Measurements from ENCODE around the gene HUS1B. TPM values are rescaled to one million over a fixed set of nuclear protein-coding genes. Genes with fewer than 3 reads are reported as not detected.

HUS1B gene
- 0.35 TPM for polyA plus RNA-seq (2013, experiment 1 of 2)
- 0.52 TPM for polyA plus RNA-seq (2013, experiment 2 of 2)

DNA sequence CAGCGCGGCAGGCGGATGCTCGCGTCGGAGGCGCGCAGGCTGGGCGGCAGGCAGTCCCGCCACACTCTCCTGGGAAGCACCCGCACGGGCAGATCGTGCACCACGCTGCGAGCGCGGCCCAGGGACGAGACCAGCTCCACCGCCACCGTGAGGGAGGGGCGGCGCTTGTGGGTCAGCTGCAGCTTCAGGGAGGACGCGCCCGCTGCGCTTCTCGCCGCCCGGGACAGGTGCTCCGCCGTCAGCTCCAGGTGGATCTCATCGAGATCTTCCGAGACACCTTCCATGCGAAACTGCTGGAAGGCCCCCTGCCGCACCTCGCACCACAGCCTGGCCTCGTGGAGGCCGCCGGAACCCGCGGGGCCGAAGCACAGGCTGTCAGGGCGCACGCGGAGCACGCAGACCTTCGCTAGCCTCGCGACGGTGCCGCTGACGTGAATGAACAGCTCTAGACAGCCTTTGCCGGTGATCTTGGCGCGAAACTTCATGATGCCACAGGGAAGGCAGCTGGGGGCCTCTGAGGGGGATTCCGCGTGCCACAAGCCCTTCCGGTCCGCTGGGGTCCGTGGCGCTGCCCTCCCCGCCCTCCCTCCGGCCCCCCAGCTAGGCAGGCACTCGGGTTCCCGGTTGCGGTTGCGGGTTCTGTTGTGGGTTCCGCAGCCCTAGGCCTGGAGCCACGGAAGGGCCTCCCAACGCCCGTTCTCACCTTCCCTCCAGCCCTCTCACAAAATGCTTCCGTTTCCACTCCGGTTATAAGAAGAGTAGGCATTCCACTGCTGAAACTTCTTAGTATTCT is at the start of gene HUS1B:
Gene HUS1B, minus strand, starts transcription at position 641 of the 793 bp plus-strand sequence. Its CDS starts 156 bp downstream, at position 485.
- Histone ChIP-seq H2BK120ac (ENCODE audit: low read depth, low read length) (no peak within 1 kb of the TSS), H3K4me2 (ENCODE audit: low read length, poor library complexity, severe bottlenecking) (no peak within 1 kb of the TSS), H3K23ac (ENCODE audit: low read length in 2 of 2) (no peak within 1 kb of the TSS), H2AFZ (ENCODE audit: low read depth, low read length) (no peak within 1 kb of the TSS), H2AK5ac (ENCODE audit: low read length, severe bottlenecking) (no peak within 1 kb of the TSS), H3K27ac (ENCODE audit: low read length, poor library complexity, severe bottlenecking) (no peak within 1 kb of the TSS), H2BK15ac (ENCODE audit: low read depth, poor library complexity, severe bottlenecking) (peak within 1 kb of the TSS; percentile 52), H3K18ac (ENCODE audit: low read depth in 1 of 2, low read length in 2 of 2) (peak within 1 kb of the TSS; percentile 54 to 55), H2BK12ac (ENCODE audit: low read length in 2 of 2) (peak within 1 kb of the TSS; percentile 31 to 39), H3K9ac (ENCODE audit: low read length) (peak within 1 kb of the TSS; percentile 7), H3K4ac (ENCODE audit: low read depth in 1 of 2, low read length in 2 of 2) (no peak within 1 kb of the TSS), H4K91ac (ENCODE audit: low read length) (peak within 1 kb of the TSS; percentile 94), H3K4me3 (ENCODE audit: insufficient read depth in 1 of 2, low read depth in 1 of 2, low read length in 2 of 2) (peak within 1 kb of the TSS in 1 of 2 experiments; percentile 31), H2BK5ac (ENCODE audit: low read depth, low read length, poor library complexity, severe bottlenecking) (no peak within 1 kb of the TSS), H4K8ac (ENCODE audit: low read length) (peak within 1 kb of the TSS; percentile 91), H3K4me1 (ENCODE audit: control insufficient read depth, insufficient read depth, low read depth, low read length) (peaks cover 9% of the 10 kb centered on the region), H3K9me3 (ENCODE audit: control insufficient read depth, low read length) (no peaks in the 10 kb centered on the region), H3K14ac (ENCODE audit: low read length in 2 of 2) (no peak within 1 kb of the TSS), H3K79me1 (replicated peaks; ENCODE audit: low read length, poor library complexity, severe bottlenecking) (peaks cover 36% of the 10 kb centered on the region), H3K27me3 (ENCODE audit: control insufficient read depth in 1 of 2, insufficient read depth in 1 of 2, low read length in 2 of 2) (no peaks in the 10 kb centered on the region), H3K36me3 (ENCODE audit: control insufficient read depth in 1 of 2, insufficient read depth in 2 of 2, low read depth in 1 of 2, low read length in 2 of 2) (peaks cover 9 to 11% of the 10 kb centered on the region in 2 experiments)
- WGBS = 98% methylated on average over 73 of the region's 73 CpGs
- DNase-seq = no peak

DNA sequence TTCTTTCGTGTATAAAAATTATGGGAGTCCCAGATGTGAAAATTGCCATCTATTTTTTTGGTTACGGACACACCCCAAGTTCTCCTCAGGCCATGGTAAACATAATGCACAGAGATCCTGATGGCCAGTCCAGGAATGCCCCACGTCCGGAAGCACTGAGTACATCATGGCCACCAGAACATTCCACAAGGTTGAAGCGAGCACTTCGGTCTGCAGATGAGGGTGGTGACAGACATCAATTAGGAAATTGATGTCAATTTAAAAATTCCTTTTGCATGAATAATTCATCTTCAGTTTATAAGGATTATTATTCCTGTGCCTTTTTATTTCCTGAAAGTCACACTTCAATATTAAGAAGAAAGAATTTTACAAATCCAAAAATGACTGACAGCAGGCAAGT is 49.2 kb upstream of the HUS1B start:
- no peak overlapping the region for H2BK12ac ChIP-seq (ENCODE audit: low read length in 2 of 2)
- H3K27ac ChIP-seq (ENCODE audit: low read length, poor library complexity, severe bottlenecking) = no peak overlapping the region
- no peaks in the 10 kb centered on the region for H3K79me1 ChIP-seq (replicated peaks; ENCODE audit: low read length, poor library complexity, severe bottlenecking)
- peak; percentile 38 for DNase-seq
- H2BK15ac ChIP-seq (ENCODE audit: low read depth, poor library complexity, severe bottlenecking) = no peak overlapping the region
- no peak overlapping the region for H3K4me2 ChIP-seq (ENCODE audit: low read length, poor library complexity, severe bottlenecking)
- H3K23ac ChIP-seq (ENCODE audit: low read length in 2 of 2) = no peak overlapping the region
- peaks cover 8% of the 10 kb centered on the region for H3K4me1 ChIP-seq (ENCODE audit: control insufficient read depth, insufficient read depth, low read depth, low read length)
- H3K4ac ChIP-seq (ENCODE audit: low read depth in 1 of 2, low read length in 2 of 2) = no peak overlapping the region
- no peaks in the 10 kb centered on the region for H3K36me3 ChIP-seq (ENCODE audit: control insufficient read depth in 1 of 2, insufficient read depth in 2 of 2, low read depth in 1 of 2, low read length in 2 of 2)
- peaks cover 0 to 3% of the 10 kb centered on the region in 2 experiments for H3K27me3 ChIP-seq (ENCODE audit: control insufficient read depth in 1 of 2, insufficient read depth in 1 of 2, low read length in 2 of 2)
- no peak overlapping the region for H2BK120ac ChIP-seq (ENCODE audit: low read depth, low read length)
- no peak overlapping the region for H3K18ac ChIP-seq (ENCODE audit: low read depth in 1 of 2, low read length in 2 of 2)
- no peak overlapping the region for H3K4me3 ChIP-seq (ENCODE audit: insufficient read depth in 1 of 2, low read depth in 1 of 2, low read length in 2 of 2)
- no peak overlapping the region for H3K9ac ChIP-seq (ENCODE audit: low read length)
- no peaks in the 10 kb centered on the region for H3K9me3 ChIP-seq (ENCODE audit: control insufficient read depth, low read length)
- no peak overlapping the region for H4K8ac ChIP-seq (ENCODE audit: low read length)
- WGBS = 41% methylated on average over 4 of the region's 6 CpGs
- H2AFZ ChIP-seq (ENCODE audit: low read depth, low read length) = no peak overlapping the region
- no peak overlapping the region for H4K91ac ChIP-seq (ENCODE audit: low read length)
- H3K14ac ChIP-seq (ENCODE audit: low read length in 2 of 2) = no peak overlapping the region
- no peak overlapping the region for H2BK5ac ChIP-seq (ENCODE audit: low read depth, low read length, poor library complexity, severe bottlenecking)
- no peak overlapping the region for H2AK5ac ChIP-seq (ENCODE audit: low read length, severe bottlenecking)

DNA sequence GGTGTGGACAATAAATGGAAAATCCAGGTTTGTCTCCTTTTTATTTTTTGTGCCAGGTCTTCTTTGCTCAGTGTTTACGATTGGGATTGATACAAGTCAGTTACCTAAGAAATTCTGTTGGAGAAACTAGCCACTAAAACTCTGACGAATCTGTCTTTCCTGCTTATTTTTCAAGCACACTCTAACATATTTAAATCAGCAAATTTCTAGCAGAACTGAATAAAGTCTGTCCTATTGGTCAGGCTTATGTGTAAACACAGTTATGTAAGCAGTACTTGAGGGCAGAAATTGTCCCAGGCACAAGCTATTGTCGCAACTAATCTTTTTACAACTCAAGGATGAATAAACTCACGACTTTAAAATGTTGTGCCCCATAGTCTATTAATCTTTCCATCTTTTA is 48.1 kb upstream of the HUS1B start:
- DNase-seq = no peak
- Histone ChIP-seq H3K4me1 (ENCODE audit: control insufficient read depth, insufficient read depth, low read depth, low read length) (peaks cover 5% of the 10 kb centered on the region), H2BK120ac (ENCODE audit: low read depth, low read length) (no peak overlapping the region), H3K23ac (ENCODE audit: low read length in 2 of 2) (no peak overlapping the region), H2BK5ac (ENCODE audit: low read depth, low read length, poor library complexity, severe bottlenecking) (no peak overlapping the region), H3K36me3 (ENCODE audit: control insufficient read depth in 1 of 2, insufficient read depth in 2 of 2, low read depth in 1 of 2, low read length in 2 of 2) (no peaks in the 10 kb centered on the region), H3K79me1 (replicated peaks; ENCODE audit: low read length, poor library complexity, severe bottlenecking) (no peaks in the 10 kb centered on the region), H2AFZ (ENCODE audit: low read depth, low read length) (no peak overlapping the region), H3K14ac (ENCODE audit: low read length in 2 of 2) (no peak overlapping the region), H3K27ac (ENCODE audit: low read length, poor library complexity, severe bottlenecking) (no peak overlapping the region), H3K4ac (ENCODE audit: low read depth in 1 of 2, low read length in 2 of 2) (no peak overlapping the region), H3K18ac (ENCODE audit: low read depth in 1 of 2, low read length in 2 of 2) (no peak overlapping the region), H2BK15ac (ENCODE audit: low read depth, poor library complexity, severe bottlenecking) (no peak overlapping the region), H3K4me3 (ENCODE audit: insufficient read depth in 1 of 2, low read depth in 1 of 2, low read length in 2 of 2) (no peak overlapping the region), H3K9me3 (ENCODE audit: control insufficient read depth, low read length) (no peaks in the 10 kb centered on the region), H2BK12ac (ENCODE audit: low read length in 2 of 2) (no peak overlapping the region), H3K9ac (ENCODE audit: low read length) (no peak overlapping the region), H4K91ac (ENCODE audit: low read length) (no peak overlapping the region), H4K8ac (ENCODE audit: low read length) (no peak overlapping the region), H2AK5ac (ENCODE audit: low read length, severe bottlenecking) (no peak overlapping the region), H3K4me2 (ENCODE audit: low read length, poor library complexity, severe bottlenecking) (no peak overlapping the region), H3K27me3 (ENCODE audit: control insufficient read depth in 1 of 2, insufficient read depth in 1 of 2, low read length in 2 of 2) (peaks cover 0 to 3% of the 10 kb centered on the region in 2 experiments)
- WGBS = 43% methylated on average over 4 of the region's 4 CpGs

DNA sequence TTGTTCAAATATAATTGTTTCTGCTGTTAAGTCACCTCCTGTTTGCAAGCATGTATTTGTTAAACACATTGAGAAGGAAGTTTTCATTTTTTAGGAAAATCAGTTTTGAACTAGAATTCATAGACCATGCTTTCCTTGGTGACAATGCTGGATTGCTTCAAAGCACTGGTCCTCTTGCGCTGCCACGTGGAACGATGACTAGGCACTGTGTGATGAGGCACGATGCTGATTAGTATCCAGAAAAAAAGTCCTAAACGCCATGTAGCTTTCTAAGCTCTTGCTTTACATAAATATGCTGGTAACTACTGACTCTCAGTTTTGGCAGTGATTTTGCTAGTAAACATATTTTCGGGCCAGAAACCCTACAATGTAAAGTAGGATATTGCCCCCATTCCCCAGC is 47.1 kb upstream of the HUS1B start:
- no peak overlapping the region for H2BK5ac ChIP-seq (ENCODE audit: low read depth, low read length, poor library complexity, severe bottlenecking)
- H3K9ac ChIP-seq (ENCODE audit: low read length) = no peak overlapping the region
- H3K9me3 ChIP-seq (ENCODE audit: control insufficient read depth, low read length) = no peaks in the 10 kb centered on the region
- H2AK5ac ChIP-seq (ENCODE audit: low read length, severe bottlenecking) = no peak overlapping the region
- no peak overlapping the region for H2BK15ac ChIP-seq (ENCODE audit: low read depth, poor library complexity, severe bottlenecking)
- no peak overlapping the region for H4K91ac ChIP-seq (ENCODE audit: low read length)
- H3K36me3 ChIP-seq (ENCODE audit: control insufficient read depth in 1 of 2, insufficient read depth in 2 of 2, low read depth in 1 of 2, low read length in 2 of 2) = no peaks in the 10 kb centered on the region
- no peaks in the 10 kb centered on the region for H3K79me1 ChIP-seq (replicated peaks; ENCODE audit: low read length, poor library complexity, severe bottlenecking)
- no peak overlapping the region for H3K4me2 ChIP-seq (ENCODE audit: low read length, poor library complexity, severe bottlenecking)
- no peak overlapping the region for H3K23ac ChIP-seq (ENCODE audit: low read length in 2 of 2)
- peaks cover 0 to 3% of the 10 kb centered on the region in 2 experiments for H3K27me3 ChIP-seq (ENCODE audit: control insufficient read depth in 1 of 2, insufficient read depth in 1 of 2, low read length in 2 of 2)
- no peak overlapping the region for H2BK12ac ChIP-seq (ENCODE audit: low read length in 2 of 2)
- H2BK120ac ChIP-seq (ENCODE audit: low read depth, low read length) = no peak overlapping the region
- H3K4me1 ChIP-seq (ENCODE audit: control insufficient read depth, insufficient read depth, low read depth, low read length) = peaks cover 5% of the 10 kb centered on the region
- H2AFZ ChIP-seq (ENCODE audit: low read depth, low read length) = no peak overlapping the region
- 91% methylated on average over 5 of the region's 6 CpGs for WGBS
- peak overlapping the region; percentile 46 for H4K8ac ChIP-seq (ENCODE audit: low read length)
- DNase-seq = no peak
- H3K4ac ChIP-seq (ENCODE audit: low read depth in 1 of 2, low read length in 2 of 2) = no peak overlapping the region
- no peak overlapping the region for H3K27ac ChIP-seq (ENCODE audit: low read length, poor library complexity, severe bottlenecking)
- H3K18ac ChIP-seq (ENCODE audit: low read depth in 1 of 2, low read length in 2 of 2) = no peak overlapping the region
- no peak overlapping the region for H3K14ac ChIP-seq (ENCODE audit: low read length in 2 of 2)
- H3K4me3 ChIP-seq (ENCODE audit: insufficient read depth in 1 of 2, low read depth in 1 of 2, low read length in 2 of 2) = no peak overlapping the region
